ENCODE results near the gene CFL1. TPM values are rescaled to one million over a fixed set of nuclear protein-coding genes. Genes with fewer than 3 reads are reported as not detected.

CFL1 gene
- polyA plus RNA-seq, 1 of the 3 experiments (the other 2 are of a cell fraction), result 4,252 TPM

GRCh38 chr11:65806979-65807378 is 51.0 kb downstream of the CFL1 start:
- Histone ChIP-seq H3F3A (replicated peaks; ENCODE audit: insufficient read depth) (no peaks in the 10 kb centered on the region), H3K27me3 (ENCODE audit: insufficient read depth) (peaks cover 57% of the 10 kb centered on the region; the same call in 1 of the 2 replicates), H3K9ac (no peak overlapping the region), H4K20me1 (ENCODE audit: insufficient read depth) (no peaks in the 10 kb centered on the region), H3K36me3 (replicated peaks in 1 of 2; ENCODE audit: control insufficient read depth in 1 of 2, insufficient read depth in 2 of 2, low read length in 1 of 2) (no peaks in the 10 kb centered on the region), H3K9me3 (no peaks in the 10 kb centered on the region), H3K27ac (ENCODE audit: low read depth in 2 of 2, low read length in 1 of 2) (no peak overlapping the region), H3K79me2 (ENCODE audit: insufficient read depth) (no peaks in the 10 kb centered on the region), H2AFZ (ENCODE audit: low read depth) (no peak overlapping the region), H3K4me1 (ENCODE audit: control insufficient read depth in 1 of 2, insufficient read depth in 2 of 2, low read depth in 1 of 2, low read length in 1 of 2) (no peaks in the 10 kb centered on the region), H3K9me2 (no peaks in the 10 kb centered on the region), H3K4me2 (no peak overlapping the region), H3K4me3 (ENCODE audit: low read depth in 2 of 2, low read length in 1 of 2) (no peak overlapping the region)
- TF ChIP-seq USF2 (IDR thresholded peaks at IDR 0.05; ENCODE audit: borderline replicate concordance, low read depth, low read length), result no peak
- no peak for TF ChIP-seq FOSL2 (IDR thresholded peaks at IDR 0.05; ENCODE audit: borderline replicate concordance, low read depth)
- ChIA-PET CTCF (interaction anchor here (0.9 to 4.2 kb wide), 4 partner anchors 27 to 95 kb away, joined by 4 to 18 read pairs (median 6); partner anchors contain the start of gene KAT5), POLR2A (interaction anchor here (1.5 kb wide), 1 partner anchor 16 kb away, joined by 4 read pairs; no protein-coding TSS in a partner anchor)
- no peak for DNase-seq
- WGBS (ENCODE audit: low lambda C conversion rate), result 39% methylated on average over 6 of the region's 6 CpGs

Other genes starting within 250 kb of the CFL1 start
- gene MAP3K11, start 244.0 kb downstream of the CFL1 start, polyA plus RNA-seq (2012; rRNA removed), result 28.9 and 31.1 TPM in 2 replicates
- 23.8 and 33.7 TPM in 2 replicates for gene PCNX3, start 242.4 kb downstream of the CFL1 start, polyA plus RNA-seq (2012; rRNA removed)
- gene SIPA1, start 220.1 kb downstream of the CFL1 start, polyA plus RNA-seq (2012; rRNA removed), result 15.1 and 18.7 TPM in 2 replicates
- gene RELA, start 195.3 kb downstream of the CFL1 start, polyA plus RNA-seq (2012; rRNA removed), result 28.1 and 49.5 TPM in 2 replicates
- 44.5 and 51.9 TPM in 2 replicates for gene KAT5, start 145.9 kb downstream of the CFL1 start, polyA plus RNA-seq (2012; rRNA removed)
- 43.9 and 50.9 TPM in 2 replicates for gene RNASEH2C, start 137.4 kb downstream of the CFL1 start, polyA plus RNA-seq (2012; rRNA removed)
- gene AP5B1, start 77.2 kb downstream of the CFL1 start, polyA plus RNA-seq (2012; rRNA removed), result 3.8 and 4.6 TPM in 2 replicates
- gene OVOL1, start 71.1 kb downstream of the CFL1 start, polyA plus RNA-seq (2012; rRNA removed), result not detected in 2 replicates
- 0.81 and 1.0 TPM in 2 replicates for gene SNX32, start 24.2 kb downstream of the CFL1 start, polyA plus RNA-seq (2012; rRNA removed)
- 39.7 and 58.2 TPM in 2 replicates for gene MUS81, start 2.3 kb upstream of the CFL1 start, polyA plus RNA-seq (2012; rRNA removed)
- gene EFEMP2, start 14.6 kb upstream of the CFL1 start, polyA plus RNA-seq (2012; rRNA removed), result 194 and 203 TPM in 2 replicates
- gene CTSW, start 21.7 kb upstream of the CFL1 start, polyA plus RNA-seq (2012; rRNA removed), result 0.49 and 0.68 TPM in 2 replicates
- gene FIBP, start 30.3 kb upstream of the CFL1 start, polyA plus RNA-seq (2012; rRNA removed), result 159 and 190 TPM in 2 replicates
- 34.2 and 52.8 TPM in 2 replicates for gene CCDC85B, start 32.5 kb upstream of the CFL1 start, polyA plus RNA-seq (2012; rRNA removed)
- 17.9 and 30.1 TPM in 2 replicates for gene FOSL1, start 42.2 kb upstream of the CFL1 start, polyA plus RNA-seq (2012; rRNA removed)
- gene C11orf68, start 60.9 kb upstream of the CFL1 start, polyA plus RNA-seq (2012; rRNA removed), result 54.4 and 65.3 TPM in 2 replicates
- 309 and 464 TPM in 2 replicates for gene DRAP1, start 61.2 kb upstream of the CFL1 start, polyA plus RNA-seq (2012; rRNA removed)
- gene TSGA10IP, start 87.3 kb upstream of the CFL1 start, polyA plus RNA-seq (2012; rRNA removed), result not detected in 2 replicates
- gene SART1, start 103.6 kb upstream of the CFL1 start, polyA plus RNA-seq (2012; rRNA removed), result 39.2 and 73.6 TPM in 2 replicates
- 28.9 and 31.4 TPM in 2 replicates for gene EIF1AD, start 144.0 kb upstream of the CFL1 start, polyA plus RNA-seq (2012; rRNA removed)
- 311 and 382 TPM in 2 replicates for gene BANF1, start 144.3 kb upstream of the CFL1 start, polyA plus RNA-seq (2012; rRNA removed)
- 0.60 and 0.90 TPM in 2 replicates for gene CST6, start 153.8 kb upstream of the CFL1 start, polyA plus RNA-seq (2012; rRNA removed)
- 1.9 and 2.2 TPM in 2 replicates for gene CATSPER1, start 168.3 kb upstream of the CFL1 start, polyA plus RNA-seq (2012; rRNA removed)
- gene GAL3ST3, start 191.0 kb upstream of the CFL1 start, polyA plus RNA-seq (2012; rRNA removed), result 1.9 and 3.2 TPM in 2 replicates
- 90.9 and 128 TPM in 2 replicates for gene SF3B2, start 194.2 kb upstream of the CFL1 start, polyA plus RNA-seq (2012; rRNA removed)
- 24.8 and 37.3 TPM in 2 replicates for gene PACS1, start 212.1 kb upstream of the CFL1 start, polyA plus RNA-seq (2012; rRNA removed)

All from SK-N-SH (cell line).